ENCODE results near the gene SESTD1. TPM values are rescaled to one million over a fixed set of nuclear protein-coding genes. Genes with fewer than 3 reads are reported as not detected.

SESTD1 gene
- polyA plus RNA-seq, 3 donors, result 25.3 to 44.4 (median 25.3) TPM

GRCh38 chr2:179130560-179130959, 134.1 kb downstream of the SESTD1 start:
- H3K36me3 Mint-ChIP-seq, result peaks cover 28 to 30% of the 10 kb centered on the region in 2 donors
- H3K27me3 Mint-ChIP-seq (ENCODE audit: low read depth in 3 of 3), result no peaks in the 10 kb centered on the region

GRCh38 chr2:179129574-179130238, 134.9 kb downstream of the SESTD1 start:
- peaks cover 23 to 65% of the 10 kb centered on the region in 2 donors for H3K36me3 ChIP-seq (replicated peaks in 1 of 2; ENCODE audit: control insufficient read depth in 1 of 2, insufficient read depth in 2 of 2, low read length in 2 of 2)
- H3K36me3 Mint-ChIP-seq, result peaks cover 28 to 30% of the 10 kb centered on the region in 2 donors
- intact Hi-C loops (cut with micrococcal nuclease), result no loop called here
- no CpG with 5 or more reads among the region's 1 CpG for WGBS (ENCODE audit: insufficient coverage)
- no peak overlapping the region for H3K4me3 ChIP-seq (replicated peaks in 1 of 3; ENCODE audit: low read depth in 2 of 3, low read length in 3 of 3)
- no peak overlapping the region for H2AFZ ChIP-seq (ENCODE audit: insufficient read depth, low read depth, low read length, poor library complexity, severe bottlenecking)
- no peaks in the 10 kb centered on the region for H3K4me1 ChIP-seq (ENCODE audit: control insufficient read depth in 1 of 2, insufficient read depth in 2 of 2, low read length in 2 of 2)
- H3K9me3 ChIP-seq (replicated peaks in 1 of 2; ENCODE audit: control insufficient read depth in 1 of 2, insufficient read depth in 1 of 2, low read length in 2 of 2), result no peaks in the 10 kb centered on the region
- H3K4me3 Mint-ChIP-seq, result no peak overlapping the region
- H3K9ac ChIP-seq (ENCODE audit: insufficient read depth, low read length, poor library complexity, severe bottlenecking), result no peak overlapping the region
- TF ChIP-seq CTCF (IDR thresholded peaks at IDR 0.05), result peak; percentile 59
- no peak for DNase-seq
- H3K27me3 ChIP-seq (ENCODE audit: control insufficient read depth in 2 of 2, insufficient read depth in 2 of 2, low read length in 2 of 2), result no peaks in the 10 kb centered on the region
- H3K27me3 Mint-ChIP-seq (ENCODE audit: low read depth in 3 of 3), result no peaks in the 10 kb centered on the region
- H3K79me2 ChIP-seq (ENCODE audit: insufficient read depth, low read length), result no peaks in the 10 kb centered on the region
- no peak overlapping the region for H3K4me2 ChIP-seq (replicated peaks; ENCODE audit: extremely low read depth, low read length, poor library complexity, severe bottlenecking)
- H3K27ac Mint-ChIP-seq, result peak overlapping the region in 1 of 7 donors; percentile 34
- no peaks in the 10 kb centered on the region for H3K4me1 Mint-ChIP-seq
- peaks cover 3% of the 10 kb centered on the region for H4K20me1 ChIP-seq (ENCODE audit: insufficient read depth, low read length)
- no peaks in the 10 kb centered on the region for H3K9me3 Mint-ChIP-seq
- H3K27ac ChIP-seq (ENCODE audit: low read depth in 1 of 2, low read length in 2 of 2), result no peak overlapping the region

More at GRCh38 chr2:179130560-179130959, 134.1 kb downstream of the SESTD1 start:
- no peak overlapping the region for H2AFZ ChIP-seq (ENCODE audit: insufficient read depth, low read depth, low read length, poor library complexity, severe bottlenecking)
- intact Hi-C loops (cut with micrococcal nuclease), result no loop called here
- no peak overlapping the region for H3K4me3 ChIP-seq (replicated peaks in 1 of 3; ENCODE audit: low read depth in 2 of 3, low read length in 3 of 3)
- Mint-ChIP-seq H3K4me1 (no peaks in the 10 kb centered on the region), H3K9me3 (no peaks in the 10 kb centered on the region), H3K4me3 (no peak overlapping the region), H3K27ac (no peak overlapping the region)
- DNase-seq, result no peak
- peaks cover 3% of the 10 kb centered on the region for H4K20me1 ChIP-seq (ENCODE audit: insufficient read depth, low read length)
- no peak for TF ChIP-seq CTCF (IDR thresholded peaks at IDR 0.05)
- no peaks in the 10 kb centered on the region for H3K4me1 ChIP-seq (ENCODE audit: control insufficient read depth in 1 of 2, insufficient read depth in 2 of 2, low read length in 2 of 2)
- H3K79me2 ChIP-seq (ENCODE audit: insufficient read depth, low read length), result no peaks in the 10 kb centered on the region
- H3K36me3 ChIP-seq (replicated peaks in 1 of 2; ENCODE audit: control insufficient read depth in 1 of 2, insufficient read depth in 2 of 2, low read length in 2 of 2), result peaks cover 23 to 62% of the 10 kb centered on the region in 2 donors
- H3K9ac ChIP-seq (ENCODE audit: insufficient read depth, low read length, poor library complexity, severe bottlenecking), result no peak overlapping the region
- H3K9me3 ChIP-seq (replicated peaks in 1 of 2; ENCODE audit: control insufficient read depth in 1 of 2, insufficient read depth in 1 of 2, low read length in 2 of 2), result no peaks in the 10 kb centered on the region
- no peaks in the 10 kb centered on the region for H3K27me3 ChIP-seq (ENCODE audit: control insufficient read depth in 2 of 2, insufficient read depth in 2 of 2, low read length in 2 of 2)
- H3K27ac ChIP-seq (ENCODE audit: low read depth in 1 of 2, low read length in 2 of 2), result no peak overlapping the region
- H3K4me2 ChIP-seq (replicated peaks; ENCODE audit: extremely low read depth, low read length, poor library complexity, severe bottlenecking), result no peak overlapping the region

All from CD14-positive monocyte (primary cell).